HepG2 (cell line): ENCODE results near the gene INSIG1. TPM values are rescaled to one million over a fixed set of nuclear protein-coding genes. Genes with fewer than 3 reads are reported as not detected.

Experiments used
- ATAC-seq: fragments of 200-7000 bp; cut with Tn5 transposase; 3 replicates; pipeline ENCODE4 v1.9.1; 2020; ENCODE audit warnings: mild to moderate bottlenecking, moderate library complexity
- BruUV-seq: library from RNA; stranded (reverse); fragments of 400-500 nt; replicated peaks from 2 replicates; lab custom pipeline; 2021; lab: Mats Ljungman, UMichigan
- CTCF ChIA-PET: fragments of 300-600 bp; formaldehyde crosslinking; extraction: SDS; loops from one replicate; lab custom pipeline; 2021; ENCODE audit warnings: low total read pairs, inconsistent platforms, low intra/inter-chr PET ratio; lab: Yijun Ruan, JAX
- POLR2A ChIA-PET: fragments of 350-600 bp; sonication (Branson Sonifier 250); formaldehyde crosslinking; loops from one replicate; lab custom pipeline; 2020; ENCODE audit warnings: antibody characterized with exemption, inconsistent platforms; lab: Yijun Ruan, JAX
- DNase-seq: peaks from one replicate; pipeline ENCODE4 v3.0.0-alpha.2; 2015; ENCODE audit warnings: low spot score
- FAIRE-seq: peaks from 3 replicates; lab custom pipeline; 2011; peaks lifted over from hg19 to GRCh38; lab: Jason Lieb, UNC
- H2AFZ ChIP-seq: one replicate; pipeline ENCODE4 v1.6.1; 2011; ENCODE audit warnings: low read length, inconsistent platforms
- H3K27ac ChIP-seq: fragments of 300-600 bp; 3 replicates; pipeline ENCODE4 v1.8.0; 2011; ENCODE audit warnings: mixed run types, mild to moderate bottlenecking, mixed read lengths, low read length, inconsistent platforms; ENCODE audit not compliant: insufficient read depth; ENCODE audit errors: extremely low read length
- H3K27me3 ChIP-seq, 2 experiments: fragments of 200-600 bp in 1 of 2; 2 replicates in 1 of 2; 3 replicates in 1 of 2; pipeline versions ENCODE4 v1.6.0 to v1.8.0; 2011; ENCODE audit warnings: low read length in 2 of 2, mild to moderate bottlenecking in 2 of 2, moderate library complexity in 2 of 2, inconsistent platforms in 1 of 2; ENCODE audit not compliant: insufficient read depth in 2 of 2, control insufficient read depth in 1 of 2
- H3K36me3 ChIP-seq, 2 experiments: fragments of 200-600 bp in 1 of 2; replicated peaks in 1 of 2; 2 replicates in 1 of 2; 3 replicates in 1 of 2; pipeline versions ENCODE4 v1.5.1 to v1.8.0; 2011; ENCODE audit warnings: low read length in 2 of 2, inconsistent platforms in 1 of 2; ENCODE audit not compliant: insufficient read depth in 2 of 2, control insufficient read depth in 1 of 2
- H3K4me1 ChIP-seq: 2 replicates; pipeline ENCODE4 v1.5.1; 2012; ENCODE audit warnings: low read length, inconsistent platforms; ENCODE audit not compliant: insufficient read depth
- H3K4me2 ChIP-seq: 2 replicates; pipeline ENCODE4 v1.6.0; 2011; ENCODE audit warnings: low read depth, low read length, inconsistent platforms
- H3K4me3 ChIP-seq, 3 experiments: fragments of 200-600 bp in 1 of 3; sonication (generic), shearing (Covaris generic) in 1 of 3; replicated peaks in 1 of 3; 2 replicates each; pipeline ENCODE4 v1.5.1; 2011 to 2016; ENCODE audit warnings: low read length in 3 of 3, inconsistent platforms in 2 of 3, low read depth in 2 of 3, mild to moderate bottlenecking in 2 of 3, control low read depth in 1 of 3, mixed read lengths in 1 of 3; ENCODE audit not compliant: insufficient read depth in 1 of 3
- H3K79me2 ChIP-seq: one replicate; pipeline ENCODE4 v1.6.1; 2011; ENCODE audit warnings: low read length, inconsistent platforms; ENCODE audit not compliant: insufficient read depth
- H3K9ac ChIP-seq: 2 replicates; pipeline ENCODE4 v1.6.0; 2011; ENCODE audit warnings: mild to moderate bottlenecking, low read depth, low read length, inconsistent platforms; ENCODE audit not compliant: insufficient read depth
- H3K9me3 ChIP-seq: 2 replicates; pipeline ENCODE4 v1.5.1; 2012; ENCODE audit warnings: mild to moderate bottlenecking, low read length
- H4K20me1 ChIP-seq: 2 replicates; pipeline ENCODE4 v1.6.0; 2011; ENCODE audit warnings: inconsistent platforms, mild to moderate bottlenecking, low read length, moderate library complexity; ENCODE audit not compliant: insufficient read depth
- ADNP ChIP-seq: sonication (generic); formaldehyde crosslinking; IDR thresholded peaks from 2 replicates; pipeline ENCODE4 v1.4.0; 2020; ENCODE audit warnings: missing genetic modification reagents
- ATF7 ChIP-seq, 2 experiments: fragments of 450-650 bp in 1 of 2; sonication (generic) in 1 of 2; formaldehyde crosslinking in 1 of 2; IDR thresholded peaks; 2 replicates each; pipeline versions ENCODE4 v1.4.0 to v1.6.1; 2016 to 2020; ENCODE audit warnings: antibody characterized with exemption in 1 of 2, mild to moderate bottlenecking in 1 of 2, missing genetic modification reagents in 1 of 2
- CREB1 ChIP-seq, 2 experiments: fragments of 450-650 bp in 1 of 2; IDR thresholded peaks; 2 replicates each; pipeline ENCODE4 v1.6.1; 2016 to 2017; ENCODE audit warnings: control low read depth in 1 of 2, mild to moderate bottlenecking in 1 of 2, missing compliant biosample characterization in 1 of 2, missing genetic modification characterization in 1 of 2
- ZBTB33 ChIP-seq: sonication (generic); formaldehyde crosslinking; IDR thresholded peaks from 2 replicates; pipeline ENCODE4 v1.4.0; 2020; ENCODE audit warnings: missing genetic modification reagents
- ZNF142 ChIP-seq: sonication (generic); formaldehyde crosslinking; IDR thresholded peaks from 2 replicates; pipeline ENCODE4 v1.4.0; 2020; ENCODE audit warnings: missing genetic modification reagents
- ZNF160 ChIP-seq: sonication (generic); formaldehyde crosslinking; IDR thresholded peaks from 2 replicates; pipeline ENCODE4 v1.8.0; 2022; ENCODE audit warnings: mild to moderate bottlenecking, inconsistent platforms, missing genetic modification reagents
- ZNF710 ChIP-seq: sonication (generic); formaldehyde crosslinking; IDR thresholded peaks from 2 replicates; pipeline ENCODE4 v1.5.0; 2020; ENCODE audit warnings: mild to moderate bottlenecking, missing genetic modification reagents, borderline replicate concordance
- WGBS: methylation state at CpG from one replicate; pipeline ENCODE4 v1.1.6; 2017; ENCODE audit warnings: low lambda C conversion rate; 5-methylcytosine and 5-hydroxymethylcytosine counted together
- in situ Hi-C: cut with HindIII; loops from 2 replicates; pipeline ENCODE4 v1.10.0; 2017; ENCODE audit warnings: low pct_unique_long_range_greater_than_20kb; ENCODE audit not compliant: extremely low pct_ligation_motif_present
- intact Hi-C: fragments of 100-400 bp; cut with micrococcal nuclease; formaldehyde crosslinking; loops from one replicate; pipeline ENCODE4 v1.10.0; 2022; ENCODE audit not compliant: unreplicated experiment
- polyA plus RNA-seq, 8 experiments: library from polyadenylated mRNA; depleted of rRNA in 3 of 8; stranded (reverse) in 7 of 8; unstranded in 1 of 8; fragments of >200 nt; fragmentation: Illumina TruSeq in 4 of 8; extraction: Trizol in 4 of 8; gene quantifications; 2 replicates each; pipeline versions ENCODE4 v1.2.1 to v1.2.3, GENCODE V29; 2011 to 2016; ENCODE audit warnings: low read depth in 4 of 8, missing spikeins in 1 of 8, mixed read lengths in 1 of 8; ENCODE audit not compliant: insufficient read depth in 1 of 8
- total RNA-seq, 5 experiments: library from RNA; depleted of rRNA; stranded (reverse); fragments of >200 nt; fragmentation: Illumina TruSeq; extraction: Trizol; gene quantifications; 2 replicates each; pipeline ENCODE4 v1.2.3, GENCODE V29; 2016; ENCODE audit warnings: low read depth in 1 of 5

The INSIG1 gene
- total and polyA plus RNA-seq, 2 of the 13 experiments (the other 11 are each of a cell fraction or from before 2014, with no cell fraction given), result 0.07 to 0.11 TPM

GRCh38 chr7:155317114-155317434 is 19.4 kb downstream of the INSIG1 start (continued):
- no peak for TF ChIP-seq ZBTB33 (CRISPR knock-in tag)
- no peak for TF ChIP-seq ZNF710 (CRISPR knock-in tag)
- no peak for TF ChIP-seq ADNP (CRISPR knock-in tag)

GRCh38 chr7:155318245-155318644 is 20.6 kb downstream of the INSIG1 start:
- CTCF ChIA-PET, result no interaction called here
- POLR2A ChIA-PET, result no interaction called here
- no peaks in the 10 kb centered on the region for H3K79me2 ChIP-seq
- ATAC-seq, result no peak
- no peak overlapping the region for H3K27ac ChIP-seq
- BruUV-seq, result no TSS peak
- no peak overlapping the region for H3K9ac ChIP-seq
- H3K27me3 ChIP-seq, result peaks cover 2 to 12% of the 10 kb centered on the region in 2 experiments; a peak in 3 of 5 replicates
- intact Hi-C loops, result no loop called here
- in situ Hi-C loops, result no loop called here
- 53% methylated on average over 3 of the region's 3 CpGs for WGBS
- H3K4me3 ChIP-seq, result no peak overlapping the region
- no peaks in the 10 kb centered on the region for H4K20me1 ChIP-seq
- no peaks in the 10 kb centered on the region for H3K36me3 ChIP-seq
- DNase-seq, result no peak
- no peak for FAIRE-seq
- peak; percentile 63 for TF ChIP-seq ATF7 (IDR thresholded peaks at IDR 0.05)
- TF ChIP-seq ATF7 (CRISPR knock-in tag; IDR thresholded peaks at IDR 0.05), result no peak
- no peak for TF ChIP-seq ZNF160 (CRISPR knock-in tag)
- no peak for TF ChIP-seq ZNF142 (CRISPR knock-in tag)
- TF ChIP-seq CREB1 (IDR thresholded peaks at IDR 0.05), result peak; percentile 98
- no peak for TF ChIP-seq CREB1 (CRISPR knock-in tag; IDR thresholded peaks at IDR 0.05)
- H3K9me3 ChIP-seq, result no peaks in the 10 kb centered on the region
- no peaks in the 10 kb centered on the region for H3K4me1 ChIP-seq
- H2AFZ ChIP-seq, result no peak overlapping the region
- no peak overlapping the region for H3K4me2 ChIP-seq
